HG03565 (cell line): ENCODE data around the gene PLXNC1.

ENCODE experiments used
- ATAC-seq: cut with Tn5 transposase; IDR thresholded peaks from one replicate; pipeline ENCODE4 v1.9.1; 2021; ENCODE audit warnings: mild to moderate bottlenecking, moderate library complexity; ENCODE audit not compliant: unreplicated experiment

Gene PLXNC1

GRCh38 chr12:94157181-94157580 is 8.8 kb downstream of the PLXNC1 start:
- no peak for ATAC-seq

GRCh38 chr12:94157981-94158411 is 9.6 kb downstream of the PLXNC1 start:
- peak; percentile 83 for ATAC-seq

GRCh38 chr12:94158666-94159065 is 10.3 kb downstream of the PLXNC1 start:
- ATAC-seq: no peak

GRCh38 chr12:94162108-94162507 is 13.7 kb downstream of the PLXNC1 start:
- no peak for ATAC-seq

GRCh38 chr12:94163850-94164249 is 15.5 kb downstream of the PLXNC1 start:
- no peak for ATAC-seq

- ATAC-seq: no peak
These were observed 16.8 kb downstream of the PLXNC1 start for GRCh38 chr12:94165138-94165537.

DNA sequence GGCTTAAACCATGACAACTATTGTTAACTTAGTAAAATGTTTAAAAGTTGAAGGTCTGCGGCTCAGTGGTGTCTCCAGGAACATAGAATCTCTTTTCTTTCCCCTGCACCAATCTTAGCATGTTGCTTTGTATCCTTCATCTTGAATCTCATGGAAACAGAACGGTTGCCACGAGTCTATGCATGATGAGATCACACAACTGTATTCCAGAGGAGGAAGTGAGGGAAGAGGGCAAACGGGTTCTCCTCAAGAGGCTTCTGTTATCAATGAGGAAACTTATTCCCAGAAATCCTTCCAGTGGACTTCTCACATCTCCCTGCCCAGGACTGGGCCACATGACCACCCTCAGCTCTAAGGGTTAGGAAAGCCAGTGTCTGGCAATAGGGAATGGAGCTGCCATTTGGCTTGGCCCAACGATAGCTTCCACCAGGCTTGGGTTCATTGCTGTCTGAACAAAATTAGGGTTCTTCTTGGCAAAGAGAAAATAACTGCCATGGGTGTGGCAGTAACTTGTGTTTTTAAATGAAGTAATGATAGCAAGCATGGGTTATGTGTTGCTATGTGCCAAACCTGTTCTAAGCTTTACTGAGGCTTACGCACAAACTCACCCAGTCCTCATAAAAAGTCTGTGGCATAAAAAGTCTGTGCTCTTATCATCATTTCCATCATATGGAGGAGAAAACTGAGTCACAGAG is 17.4 kb downstream of the PLXNC1 start:
- ATAC-seq: no peak

- no peak for ATAC-seq
These were observed 18.8 kb downstream of the PLXNC1 start for GRCh38 chr12:94167071-94167755.

- ATAC-seq: no peak
These were observed 19.5 kb downstream of the PLXNC1 start for GRCh38 chr12:94167756-94168416.

DNA sequence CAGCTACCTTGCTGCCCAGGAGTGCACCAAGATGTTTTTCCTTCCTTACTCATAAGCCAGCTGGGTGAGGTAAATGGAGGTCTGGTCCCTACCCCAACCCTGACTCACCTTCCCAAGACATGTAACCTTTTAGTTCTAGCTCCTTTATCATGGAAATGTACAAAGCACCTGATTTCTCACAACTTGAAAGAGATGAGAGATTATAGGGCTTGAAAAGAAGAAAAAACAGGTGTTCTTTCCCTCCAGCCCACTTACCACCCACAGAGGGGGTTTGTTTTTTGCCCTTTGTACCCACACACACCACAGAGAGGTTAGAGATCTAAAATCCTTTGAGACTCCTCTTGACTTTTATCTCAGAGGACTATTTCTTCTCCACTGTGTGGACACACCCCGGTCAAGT is 21.1 kb downstream of the PLXNC1 start:
- ATAC-seq: no peak

- ATAC-seq: no peak
These were observed 21.8 kb downstream of the PLXNC1 start for GRCh38 chr12:94169966-94170689.

GRCh38 chr12:94170690-94171594 is 22.6 kb downstream of the PLXNC1 start:
- no peak for ATAC-seq

DNA sequence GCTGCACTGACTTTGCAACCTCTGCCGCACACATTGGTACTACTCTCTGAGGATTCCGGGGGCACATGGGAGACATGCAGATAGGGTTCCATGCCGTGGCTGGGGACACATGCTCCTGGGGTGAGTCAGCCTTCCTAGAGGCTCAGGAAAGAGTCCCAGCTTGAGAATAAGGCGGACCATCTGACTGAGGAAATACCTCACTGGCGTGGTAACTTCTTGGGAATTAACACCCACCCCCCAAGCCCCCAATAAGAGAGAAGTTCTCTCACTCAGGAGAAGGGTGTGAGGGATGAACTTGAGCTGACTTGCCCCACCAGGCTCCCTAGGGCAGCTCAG is 23.2 kb downstream of the PLXNC1 start:
- ATAC-seq: no peak

DNA sequence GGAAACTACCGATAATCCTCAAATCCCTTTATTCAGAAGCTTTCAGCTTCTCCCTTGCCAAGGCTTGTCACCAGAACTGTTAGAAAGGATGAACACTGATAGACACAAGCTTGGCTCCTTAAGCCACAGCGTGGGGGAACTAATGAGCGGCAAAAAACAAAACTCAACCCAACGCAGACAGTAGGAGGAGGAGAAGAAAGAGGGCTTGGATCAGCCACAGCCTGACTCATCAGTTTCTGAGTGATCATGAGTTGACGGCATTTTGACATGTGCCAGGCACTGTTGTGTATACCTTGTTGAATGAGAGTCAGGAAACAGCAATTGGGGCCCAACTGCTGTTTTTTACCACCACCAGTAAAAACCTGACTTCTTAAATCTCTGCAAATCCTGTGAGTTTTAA is 23.7 kb downstream of the PLXNC1 start:
- no peak for ATAC-seq

GRCh38 chr12:94172973-94173372 is 24.6 kb downstream of the PLXNC1 start:
- no peak for ATAC-seq

DNA sequence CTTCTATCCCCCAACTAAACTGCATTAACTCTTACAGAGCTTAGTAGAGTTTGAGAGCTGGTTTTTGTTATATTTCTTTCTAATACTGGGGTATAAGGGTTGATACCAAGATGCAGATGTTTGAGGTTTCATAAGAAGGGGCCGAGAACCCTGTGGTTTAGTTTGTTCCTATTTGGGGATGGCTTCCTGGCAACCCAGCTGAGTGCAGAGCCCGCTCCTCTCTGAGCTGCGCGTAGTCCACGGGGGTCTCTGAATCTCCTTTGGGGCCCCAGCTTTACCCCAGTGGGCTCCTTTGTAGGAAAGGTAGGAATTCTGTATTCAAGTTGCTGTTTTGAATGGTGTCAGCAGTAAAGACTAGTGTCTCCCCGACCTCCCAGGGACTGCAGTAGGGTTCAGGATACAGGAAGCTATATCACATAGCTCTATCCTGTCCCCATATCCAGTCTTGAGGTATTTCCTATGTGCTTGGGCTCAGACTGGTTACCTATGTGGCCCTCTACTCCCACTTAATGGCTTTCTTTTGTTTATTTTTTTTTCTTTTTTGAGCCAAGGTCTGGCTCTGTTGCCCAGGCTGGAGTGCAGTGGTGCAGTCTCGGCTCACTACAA is 25.4 kb downstream of the PLXNC1 start:
- ATAC-seq: no peak

- ATAC-seq: no peak
These were observed 26.2 kb downstream of the PLXNC1 start for GRCh38 chr12:94174576-94174975.

DNA sequence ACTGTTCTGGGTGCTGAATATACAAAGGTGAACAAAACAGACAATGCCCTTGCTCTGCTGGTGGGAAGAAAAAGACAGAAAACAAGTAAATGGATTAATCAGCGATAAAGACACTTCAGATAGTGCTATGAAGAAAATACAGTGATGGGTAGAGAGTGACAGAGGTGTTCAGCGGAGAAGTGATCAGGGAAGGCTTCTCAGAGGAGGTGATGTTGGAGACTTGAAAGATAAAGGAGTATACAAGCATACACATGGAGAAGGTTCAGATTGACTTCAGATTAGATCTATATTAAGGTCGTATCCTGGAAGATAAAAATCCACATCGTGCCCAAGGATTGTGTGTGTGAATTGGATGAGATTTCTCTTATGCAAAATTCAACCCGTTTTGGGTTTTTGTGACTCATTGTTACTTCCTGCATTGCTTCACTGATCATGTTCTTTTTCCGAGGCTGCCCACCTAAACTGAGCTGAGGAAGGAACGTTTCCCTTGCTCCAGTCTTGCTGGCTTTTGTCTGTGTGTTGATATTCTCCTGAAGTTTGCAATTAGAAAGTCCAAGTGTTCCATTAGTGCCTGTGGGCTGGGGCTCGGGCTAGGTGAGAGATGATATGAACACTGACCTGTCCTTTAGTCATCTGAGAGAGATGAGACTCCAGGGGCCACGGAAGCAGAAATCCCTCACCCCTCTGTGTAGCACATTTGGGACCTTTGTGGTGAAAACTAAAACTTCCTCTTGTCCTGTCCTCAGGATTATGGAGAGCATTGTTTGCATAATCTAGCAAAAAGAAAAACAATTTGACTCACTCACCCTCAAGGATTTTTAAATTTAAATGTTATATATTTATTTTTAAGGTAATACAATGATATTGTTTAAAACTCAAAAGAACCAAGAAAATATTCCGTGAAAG is 27.6 kb downstream of the PLXNC1 start:
- ATAC-seq: peak; percentile 33

DNA sequence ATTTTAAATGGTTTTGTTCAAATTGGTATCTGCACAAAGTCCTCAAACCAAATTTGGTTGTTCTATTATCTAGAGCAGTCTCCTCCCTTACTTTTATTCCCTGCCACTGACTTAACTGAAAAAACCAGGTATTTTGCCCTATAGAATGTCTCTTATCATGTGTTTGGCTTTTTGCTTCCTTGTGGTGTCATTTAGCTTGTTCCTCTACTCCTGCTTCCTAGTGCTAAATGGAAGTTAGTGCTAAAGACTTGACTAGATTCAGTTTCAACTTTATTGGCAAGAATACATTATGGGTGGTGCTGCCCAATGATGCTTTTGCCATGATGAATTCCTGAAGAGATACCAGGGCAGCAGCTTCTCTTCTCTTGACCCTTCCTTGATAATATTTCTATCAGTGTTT is 29.7 kb downstream of the PLXNC1 start:
- ATAC-seq: no peak
